H1 (cell line): ENCODE results near the gene CPT1A. TPM values are rescaled to one million over a fixed set of nuclear protein-coding genes. Genes with fewer than 3 reads are reported as not detected.

Experiments
- CTCF ChIA-PET: fragments of 300-600 bp; sonication (Branson Sonifier 250); formaldehyde crosslinking; loops from one replicate; lab custom pipeline; 2021; ENCODE audit not compliant: partially characterized antibody; lab: Charles Lee
- POLR2A ChIA-PET: fragments of 300-600 bp; sonication (Branson Sonifier 250); formaldehyde crosslinking; loops from one replicate; lab custom pipeline; 2021; ENCODE audit warnings: inconsistent platforms; ENCODE audit not compliant: partially characterized antibody; lab: Charles Lee
- DNase-seq, 2 experiments: peaks; one replicate each; pipeline versions ENCODE4 v3.0.0 to v3.0.0-alpha.2; 2010 to 2022; ENCODE audit warnings: low spot score in 2 of 2, low read depth in 1 of 2, mixed read lengths in 1 of 2
- FAIRE-seq: peaks from 2 replicates; lab custom pipeline; 2011; peaks lifted over from hg19 to GRCh38; lab: Jason Lieb, UNC
- H2AFZ ChIP-seq: 2 replicates; pipeline ENCODE4 v1.8.1; 2012; ENCODE audit warnings: low read length, inconsistent platforms
- H2AK5ac ChIP-seq: 2 replicates; pipeline ENCODE4 v1.6.1; 2013; ENCODE audit warnings: low read depth, low read length
- H2BK120ac ChIP-seq: replicated peaks from 2 replicates; pipeline ENCODE3; 2013; ENCODE audit warnings: low read depth, low read length, inconsistent platforms
- H2BK12ac ChIP-seq: 2 replicates; pipeline ENCODE4 v1.6.1; 2013; ENCODE audit warnings: low read depth, low read length
- H2BK15ac ChIP-seq: 2 replicates; pipeline ENCODE4 v1.6.1; 2013; ENCODE audit warnings: low read length
- H2BK20ac ChIP-seq: 2 replicates; pipeline ENCODE4 v1.6.1; 2013; ENCODE audit warnings: low read length
- H2BK5ac ChIP-seq: 2 replicates; pipeline ENCODE4 v1.6.1; 2013; ENCODE audit warnings: low read depth, low read length
- H3K14ac ChIP-seq: 2 replicates; pipeline ENCODE4 v1.6.1; 2013; ENCODE audit warnings: inconsistent platforms; ENCODE audit not compliant: insufficient read length
- H3K18ac ChIP-seq: 2 replicates; pipeline ENCODE4 v1.6.1; 2013; ENCODE audit warnings: low read length; ENCODE audit errors: extremely low read depth
- H3K23ac ChIP-seq: 2 replicates; pipeline ENCODE4 v1.6.1; 2013; ENCODE audit warnings: inconsistent platforms; ENCODE audit not compliant: insufficient read length
- H3K23me2 ChIP-seq: 2 replicates; pipeline ENCODE4 v1.6.1; 2013; ENCODE audit warnings: low read depth, low read length
- H3K27ac ChIP-seq: 2 replicates; pipeline ENCODE4 v1.6.1; 2011; ENCODE audit warnings: low read depth, low read length, inconsistent platforms
- H3K27me3 ChIP-seq, 4 experiments: replicated peaks in 1 of 4; 1 replicate in 1 of 4; 2 replicates in 3 of 4; pipeline versions ENCODE4 v1.6.1 to v1.8.1; 2011 to 2013; ENCODE audit warnings: low read length in 3 of 4, mild to moderate bottlenecking in 3 of 4, inconsistent platforms in 2 of 4, mixed read lengths in 2 of 4, moderate library complexity in 1 of 4; ENCODE audit not compliant: control insufficient read depth in 3 of 4, insufficient read depth in 3 of 4; ENCODE audit errors: extremely low read depth in 1 of 4
- H3K36me3 ChIP-seq, 4 experiments: 2 replicates each; pipeline versions ENCODE4 v1.6.1 to v1.8.1; 2011 to 2013; ENCODE audit warnings: mild to moderate bottlenecking in 4 of 4, low read length in 3 of 4, moderate library complexity in 2 of 4, control low read depth in 1 of 4, inconsistent platforms in 1 of 4; ENCODE audit not compliant: insufficient read depth in 4 of 4, control insufficient read depth in 2 of 4
- H3K4ac ChIP-seq: replicated peaks from 2 replicates; pipeline ENCODE3; 2013; ENCODE audit warnings: low read length, low read depth, mixed read lengths, inconsistent platforms; ENCODE audit not compliant: insufficient read length
- H3K4me1 ChIP-seq, 4 experiments: replicated peaks in 1 of 4; 1 replicate in 1 of 4; 2 replicates in 3 of 4; pipeline versions ENCODE4 v1.6.1 to v1.8.1; 2011 to 2013; ENCODE audit warnings: low read length in 3 of 4, inconsistent platforms in 2 of 4, mixed read lengths in 1 of 4; ENCODE audit not compliant: insufficient read depth in 4 of 4, control insufficient read depth in 3 of 4
- H3K4me2 ChIP-seq, 2 experiments: 2 replicates each; pipeline versions ENCODE4 v1.6.1 to v1.8.1; 2011 to 2013; ENCODE audit warnings: low read depth in 2 of 2, low read length in 2 of 2, control low read depth in 1 of 2, inconsistent platforms in 1 of 2, mild to moderate bottlenecking in 1 of 2; ENCODE audit not compliant: insufficient read depth in 1 of 2
- H3K4me3 ChIP-seq, 4 experiments: fragments of 200-600, 300-600 bp in 1 of 4; sonication (generic), shearing (Covaris generic), sonication (Bioruptor Twin) in 1 of 4; 2 replicates each; pipeline versions ENCODE4 v1.5.1 to v1.8.1; 2011 to 2016; ENCODE audit warnings: low read length in 4 of 4, low read depth in 3 of 4, control low read depth in 2 of 4, inconsistent platforms in 2 of 4, mild to moderate bottlenecking in 2 of 4, mixed read lengths in 1 of 4, moderate library complexity in 1 of 4; ENCODE audit not compliant: insufficient read depth in 2 of 4; ENCODE audit errors: extremely low read depth in 1 of 4
- H3K56ac ChIP-seq: replicated peaks from 2 replicates; pipeline ENCODE3; 2013; ENCODE audit warnings: low read depth, mild to moderate bottlenecking, mixed read lengths, low read length, inconsistent platforms; ENCODE audit not compliant: insufficient read length
- H3K79me1 ChIP-seq: 2 replicates; pipeline ENCODE4 v1.6.1; 2013; ENCODE audit warnings: low read depth, low read length, control low read depth
- H3K79me2 ChIP-seq, 2 experiments: 2 replicates each; pipeline versions ENCODE4 v1.6.1 to v1.8.1; 2012 to 2013; ENCODE audit warnings: low read length in 2 of 2, mild to moderate bottlenecking in 2 of 2, inconsistent platforms in 1 of 2; ENCODE audit not compliant: insufficient read depth in 2 of 2, control insufficient read depth in 1 of 2
- H3K9ac ChIP-seq, 4 experiments: replicated peaks in 1 of 4; 1 replicate in 1 of 4; 2 replicates in 3 of 4; pipeline versions ENCODE4 v1.6.1 to v1.8.1; 2011 to 2013; ENCODE audit warnings: low read depth in 3 of 4, low read length in 3 of 4, control low read depth in 2 of 4, mild to moderate bottlenecking in 2 of 4, moderate library complexity in 2 of 4, inconsistent platforms in 1 of 4; ENCODE audit errors: extremely low read depth in 1 of 4
- H3K9me3 ChIP-seq, 2 experiments: 2 replicates each; pipeline versions ENCODE4 v1.6.1 to v1.8.1; 2012 to 2013; ENCODE audit warnings: mild to moderate bottlenecking in 2 of 2, moderate library complexity in 2 of 2, control low read depth in 1 of 2, inconsistent platforms in 1 of 2, low read depth in 1 of 2, low read length in 1 of 2, mixed read lengths in 1 of 2; ENCODE audit not compliant: insufficient read depth in 2 of 2
- H4K20me1 ChIP-seq, 2 experiments: replicated peaks in 1 of 2; 2 replicates each; pipeline versions ENCODE3 to v1.8.1; 2011 to 2013; ENCODE audit warnings: inconsistent platforms in 2 of 2, low read length in 2 of 2, mild to moderate bottlenecking in 1 of 2; ENCODE audit not compliant: insufficient read depth in 2 of 2, control insufficient read depth in 1 of 2
- H4K5ac ChIP-seq: 2 replicates; pipeline ENCODE4 v1.6.1; 2013; ENCODE audit warnings: low read length, low read depth, mixed read lengths, inconsistent platforms; ENCODE audit not compliant: insufficient read length
- H4K8ac ChIP-seq: 2 replicates; pipeline ENCODE4 v1.8.0; 2013; ENCODE audit warnings: mild to moderate bottlenecking, moderate library complexity, low read length, inconsistent platforms; ENCODE audit not compliant: insufficient read depth; ENCODE audit errors: extremely low read depth
- H4K91ac ChIP-seq: replicated peaks from 2 replicates; pipeline ENCODE3; 2013; ENCODE audit warnings: low read length, mixed read lengths, inconsistent platforms; ENCODE audit not compliant: insufficient read length
- SIN3A ChIP-seq, 2 experiments: IDR thresholded peaks in 1 of 2; conservative IDR thresholded peaks in 1 of 2; 2 replicates each; pipeline ENCODE4 v1.6.1; 2011 to 2012; ENCODE audit warnings: low read length in 2 of 2, improper control_type of control experiment in 1 of 2, low read depth in 1 of 2, mild to moderate bottlenecking in 1 of 2
- WGBS, 2 experiments: shearing (Covaris generic) in 1 of 2; methylation state at CpG; one replicate each; pipeline versions ENCODE4 v1.1.6 to v1.1.7; 2013 to 2015; ENCODE audit warnings: low lambda C conversion rate in 2 of 2, mixed read lengths in 2 of 2, inconsistent platforms in 1 of 2, low coverage in 1 of 2, missing lambda C conversion rate in 1 of 2; ENCODE audit not compliant: insufficient replicate concordance in 2 of 2, insufficient coverage in 1 of 2, insufficient read length in 1 of 2; ENCODE audit errors: extremely low coverage in 1 of 2, missing lambda C conversion rate in 1 of 2; 5-methylcytosine and 5-hydroxymethylcytosine counted together
- polyA plus RNA-seq, 7 experiments: library from polyadenylated mRNA; depleted of rRNA in 3 of 7; stranded (reverse) in 5 of 7; unstranded in 2 of 7; fragments of >200 nt in 5 of 7; fragments of 200-250 nt in 2 of 7; gene quantifications; 1 replicate in 5 of 7; 2 replicates in 1 of 7; 4 replicates in 1 of 7; pipeline versions ENCODE4 v1.2.1 to v1.2.3, GENCODE V29; 2011 to 2013; ENCODE audit warnings: missing spikeins in 2 of 7, mixed read lengths in 2 of 7
- total RNA-seq: library from RNA; stranded (reverse); fragmentation: NEBNext Ultra II Directional; extraction: Animal tissue kit (Norgen Biotek cat#: 25700); gene quantifications from 2 replicates; pipeline ENCODE4 v1.2.1, GENCODE V29; 2021

CPT1A gene
- total and polyA plus RNA-seq, 2 of the 8 experiments (the other 6 are each of a cell fraction or from before 2014, with no cell fraction given): 2.9 to 12.2 TPM

DNA sequence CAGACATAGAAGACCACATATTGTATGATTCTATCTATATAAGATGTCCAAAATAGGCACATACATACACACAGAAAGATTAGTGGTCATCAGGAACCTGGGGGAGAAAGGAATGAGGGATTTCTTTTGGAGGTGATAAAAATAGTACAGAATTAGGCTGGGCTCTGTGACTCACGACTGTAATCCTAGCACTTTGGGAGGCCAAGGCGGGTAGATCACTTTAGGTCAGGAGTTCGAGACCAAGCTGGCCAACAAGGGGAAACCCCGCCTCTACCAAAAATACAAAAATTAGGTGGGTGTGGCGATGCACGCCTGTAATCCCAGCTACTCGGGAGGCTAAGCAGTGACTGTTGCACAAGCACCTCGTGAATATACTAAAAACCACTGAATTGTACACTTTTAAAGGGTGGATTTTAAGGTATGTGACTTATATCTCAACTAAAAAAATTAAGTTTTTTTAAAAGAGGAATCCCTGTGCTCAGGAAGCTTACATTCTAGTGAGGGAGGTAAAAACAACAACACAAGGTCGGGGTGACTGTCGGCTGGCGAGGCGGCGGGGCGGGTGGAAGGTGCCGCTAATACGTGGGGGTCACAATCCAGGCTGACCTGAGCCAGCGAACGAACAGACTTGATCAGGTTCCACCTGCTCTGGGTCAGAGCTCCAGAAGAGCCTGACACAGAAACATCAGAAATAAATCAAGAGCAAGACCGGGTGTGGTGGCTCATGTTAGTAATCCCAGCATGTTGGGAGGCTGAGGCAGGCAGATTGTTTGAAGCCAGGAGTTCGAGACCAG is 65.1 kb downstream of the CPT1A start:
- no peak overlapping the region for H2BK15ac ChIP-seq
- no peak overlapping the region for H4K8ac ChIP-seq
- H3K27me3 ChIP-seq: no peaks in the 10 kb centered on the region
- H3K18ac ChIP-seq: no peak overlapping the region
- H2AK5ac ChIP-seq: no peak overlapping the region
- H3K4me1 ChIP-seq: peaks cover 0 to 4% (median 0%) of the 10 kb centered on the region in 4 experiments; a peak in 2 of 7 replicates
- no peaks in the 10 kb centered on the region for H3K79me1 ChIP-seq
- CTCF ChIA-PET: interaction anchor here (0.9 to 2.4 kb wide), 3 partner anchors 10 to 21 kb away, joined by 3 to 13 read pairs (median 4); no protein-coding TSS in a partner anchor
- no peak for FAIRE-seq
- no peak for TF ChIP-seq SIN3A (conservative IDR thresholded peaks at IDR 0.05 in 1 of 2, IDR thresholded peaks at IDR 0.05 in 1 of 2; ENCODE audit: low read depth in 1 of 2, low read length in 2 of 2)
- TF ChIP-seq, all 59 proteins: peak for 0
- H4K20me1 ChIP-seq: no peaks in the 10 kb centered on the region
- H3K23ac ChIP-seq: no peak overlapping the region
- no peaks in the 10 kb centered on the region for H3K36me3 ChIP-seq
- H3K27ac ChIP-seq: no peak overlapping the region
- H3K9ac ChIP-seq: no peak overlapping the region
- POLR2A ChIA-PET: no interaction called here
- H2BK20ac ChIP-seq: no peak overlapping the region
- no peak overlapping the region for H3K4me2 ChIP-seq
- no peak overlapping the region for H2AFZ ChIP-seq
- no peak overlapping the region for H2BK120ac ChIP-seq
- no peak overlapping the region for H4K5ac ChIP-seq
- H2BK12ac ChIP-seq: no peak overlapping the region
- H2BK5ac ChIP-seq: no peak overlapping the region
- no peak overlapping the region for H4K91ac ChIP-seq
- H3K4ac ChIP-seq: no peak overlapping the region
- no peak overlapping the region for H3K56ac ChIP-seq
- H3K14ac ChIP-seq: no peak overlapping the region
- no peak for DNase-seq
- no peak overlapping the region for H3K4me3 ChIP-seq
- no peaks in the 10 kb centered on the region for H3K9me3 ChIP-seq
- WGBS, 2 experiments: 90% methylated on average over 19 of the region's 20 CpGs; no CpG with 5 or more reads in 1 of the 2 experiments
- H3K23me2 ChIP-seq: no peaks in the 10 kb centered on the region
- no peaks in the 10 kb centered on the region for H3K79me2 ChIP-seq
